ENCODE results near the gene COPS2. TPM values are rescaled to one million over a fixed set of nuclear protein-coding genes. Genes with fewer than 3 reads are reported as not detected.

Gene COPS2
- total RNA-seq, 1 experiment from 2014 or later: 83.8 TPM

- CTCF ChIA-PET: interaction anchor here (0.8 to 1.3 kb wide), 4 partner anchors 10 to 180 kb away, joined by 4 to 7 read pairs (median 6); partner anchors contain the start of genes GALK2 and SECISBP2L
- intact Hi-C loops (cut with micrococcal nuclease; ENCODE audit: unreplicated experiment): loop anchor here (1.0 to 5.0 kb wide), 3 partner anchors 14 to 279 kb away; partner anchors contain the start of genes EID1, GALK2 and SECISBP2L
- BruUV-seq (replicated peaks): TSS peak; percentile 49
Measured at GRCh38 chr15:49155834-49156627, 632 bp upstream of the COPS2 start.

GRCh38 chr15:49154799-49155109 lies 645 bp downstream of the COPS2 start:
- BruUV-seq (replicated peaks): no TSS peak
- no peak for DNase-seq
- Mint-ChIP-seq H3K4me1 (ENCODE audit: low read depth, unreplicated experiment) (peaks cover 7% of the 10 kb centered on the region), H3K4me3 (ENCODE audit: unreplicated experiment) (peak overlapping the region; percentile 99), H3K9me3 (ENCODE audit: unreplicated experiment) (no peaks in the 10 kb centered on the region), H3K27me3 (ENCODE audit: insufficient read depth, unreplicated experiment) (no peaks in the 10 kb centered on the region), H3K27ac (ENCODE audit: unreplicated experiment) (peak overlapping the region; percentile 97), H3K36me3 (ENCODE audit: insufficient read depth, unreplicated experiment) (peaks cover 10% of the 10 kb centered on the region)
- TF ChIP-seq CTCF (IDR thresholded peaks at IDR 0.05; ENCODE audit: insufficient read depth in 1 of 2, low read depth in 1 of 2, low read length in 1 of 2, severe bottlenecking in 1 of 2, unreplicated experiment in 1 of 2): no peak
- Histone ChIP-seq H3K36me3 (ENCODE audit: control insufficient read depth, insufficient read depth, low read length) (no peaks in the 10 kb centered on the region), H3K27me3 (replicated peaks; ENCODE audit: control insufficient read depth, insufficient read depth, low read length) (no peaks in the 10 kb centered on the region), H3K4me3 (ENCODE audit: low read depth, low read length) (peak overlapping the region; percentile 98), H3K4me1 (no peaks in the 10 kb centered on the region), H3K9me3 (no peaks in the 10 kb centered on the region)
- intact Hi-C loops (cut with micrococcal nuclease; ENCODE audit: unreplicated experiment): loop anchor here (1.0 to 5.0 kb wide), 3 partner anchors 16 to 277 kb away; partner anchors contain the start of genes EID1, GALK2 and SECISBP2L
- ChIA-PET POLR2A (interaction anchor here (1.2 to 2.1 kb wide), 2 partner anchors 15 to 119 kb away, joined by 5 to 39 read pairs; partner anchors contain the start of gene GALK2), CTCF (interaction anchor here (1.2 to 1.3 kb wide), 3 partner anchors 9 to 109 kb away, joined by 5 to 7 read pairs (median 6); partner anchors contain the start of genes GALK2 and SECISBP2L)

More at GRCh38 chr15:49155834-49156627, 632 bp upstream of the COPS2 start:
- no peaks in the 10 kb centered on the region for H3K36me3 ChIP-seq (ENCODE audit: control insufficient read depth, insufficient read depth, low read length)
- H3K9me3 Mint-ChIP-seq (ENCODE audit: unreplicated experiment): no peaks in the 10 kb centered on the region
- H3K27ac Mint-ChIP-seq (ENCODE audit: unreplicated experiment): peak overlapping the region; percentile 97
- peaks cover 7% of the 10 kb centered on the region for H3K4me1 Mint-ChIP-seq (ENCODE audit: low read depth, unreplicated experiment)
- no peaks in the 10 kb centered on the region for H3K27me3 ChIP-seq (replicated peaks; ENCODE audit: control insufficient read depth, insufficient read depth, low read length)
- H3K4me3 ChIP-seq (ENCODE audit: low read depth, low read length): peak overlapping the region; percentile 98
- DNase-seq: no peak
- POLR2A ChIA-PET: interaction anchor here (0.6 to 2.1 kb wide), 2 partner anchors 14 kb away, joined by 3 to 39 read pairs; partner anchors contain the start of gene GALK2
- no peaks in the 10 kb centered on the region for H3K9me3 ChIP-seq
- H3K4me3 Mint-ChIP-seq (ENCODE audit: unreplicated experiment): peak overlapping the region; percentile 99
- H3K4me1 ChIP-seq: no peaks in the 10 kb centered on the region
- H3K27me3 Mint-ChIP-seq (ENCODE audit: insufficient read depth, unreplicated experiment): no peaks in the 10 kb centered on the region
- TF ChIP-seq CTCF (IDR thresholded peaks at IDR 0.05; ENCODE audit: insufficient read depth in 1 of 2, low read depth in 1 of 2, low read length in 1 of 2, severe bottlenecking in 1 of 2, unreplicated experiment in 1 of 2): no peak
- peaks cover 10% of the 10 kb centered on the region for H3K36me3 Mint-ChIP-seq (ENCODE audit: insufficient read depth, unreplicated experiment)

- Mint-ChIP-seq H3K9me3 (ENCODE audit: unreplicated experiment) (no peaks in the 10 kb centered on the region), H3K36me3 (ENCODE audit: insufficient read depth, unreplicated experiment) (peaks cover 10% of the 10 kb centered on the region), H3K4me1 (ENCODE audit: low read depth, unreplicated experiment) (peaks cover 7% of the 10 kb centered on the region), H3K27ac (ENCODE audit: unreplicated experiment) (peak overlapping the region; percentile 97), H3K27me3 (ENCODE audit: insufficient read depth, unreplicated experiment) (no peaks in the 10 kb centered on the region), H3K4me3 (ENCODE audit: unreplicated experiment) (peak overlapping the region; percentile 99)
- Histone ChIP-seq H3K36me3 (ENCODE audit: control insufficient read depth, insufficient read depth, low read length) (no peaks in the 10 kb centered on the region), H3K4me1 (no peaks in the 10 kb centered on the region), H3K4me3 (ENCODE audit: low read depth, low read length) (peak overlapping the region; percentile 98), H3K9me3 (no peaks in the 10 kb centered on the region), H3K27me3 (replicated peaks; ENCODE audit: control insufficient read depth, insufficient read depth, low read length) (no peaks in the 10 kb centered on the region)
- ChIA-PET CTCF (no interaction called here), POLR2A (interaction anchor here (1.2 to 2.1 kb wide), 2 partner anchors 16 to 118 kb away, joined by 5 to 39 read pairs; partner anchors contain the start of gene GALK2)
- no peak for TF ChIP-seq CTCF (IDR thresholded peaks at IDR 0.05; ENCODE audit: insufficient read depth in 1 of 2, low read depth in 1 of 2, low read length in 1 of 2, severe bottlenecking in 1 of 2, unreplicated experiment in 1 of 2)
- no TSS peak for BruUV-seq (replicated peaks)
- intact Hi-C loops (cut with micrococcal nuclease; ENCODE audit: unreplicated experiment): no loop called here
- no peak for DNase-seq
Measured at GRCh38 chr15:49154359-49154758, 1.0 kb downstream of the COPS2 start.

Data from Caco-2 (cell line).